IPS-NIHi7 (cell line): Measurements from ENCODE around the gene KLHL8.
"Not testable (repeated sequence)": the region's sequence is repeated elsewhere in the genome, so short reads cannot be mapped to it uniquely, and the experiment has no call there.

Experiments
- DNase-seq: peaks from one replicate; pipeline ENCODE4 v3.0.0; 2012; ENCODE audit warnings: mixed read lengths; ENCODE audit errors: extremely low spot score

KLHL8 gene

DNA sequence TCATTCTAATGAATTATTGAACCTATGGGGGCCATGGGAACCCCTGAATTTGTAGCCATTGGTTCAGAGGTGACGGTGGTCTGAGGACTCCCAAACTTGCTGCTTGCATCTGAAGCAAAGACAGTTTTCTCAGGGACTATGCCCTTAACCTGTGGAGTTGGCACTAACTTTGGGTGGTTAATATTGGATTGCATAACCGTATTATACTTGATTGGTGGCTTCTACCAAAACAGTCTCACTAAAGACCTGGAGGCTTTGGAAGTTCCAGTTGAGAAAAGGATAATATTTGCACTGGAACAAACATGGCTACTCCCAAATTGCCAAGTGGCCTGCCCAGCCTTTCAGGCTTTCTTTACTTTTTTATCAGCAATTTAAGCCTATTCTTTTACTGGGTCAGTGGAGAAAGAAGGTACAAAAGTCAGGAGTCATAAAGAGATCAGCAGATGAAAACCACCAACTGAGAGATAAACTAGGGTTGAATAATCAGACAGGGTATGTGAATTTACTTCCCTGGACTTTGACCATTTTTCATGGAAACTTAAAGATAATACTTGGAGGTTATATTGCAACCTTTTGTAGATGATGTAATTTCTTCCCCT, 7.9 kb upstream of the KLHL8 start:
- DNase-seq, result no peak

DNA sequence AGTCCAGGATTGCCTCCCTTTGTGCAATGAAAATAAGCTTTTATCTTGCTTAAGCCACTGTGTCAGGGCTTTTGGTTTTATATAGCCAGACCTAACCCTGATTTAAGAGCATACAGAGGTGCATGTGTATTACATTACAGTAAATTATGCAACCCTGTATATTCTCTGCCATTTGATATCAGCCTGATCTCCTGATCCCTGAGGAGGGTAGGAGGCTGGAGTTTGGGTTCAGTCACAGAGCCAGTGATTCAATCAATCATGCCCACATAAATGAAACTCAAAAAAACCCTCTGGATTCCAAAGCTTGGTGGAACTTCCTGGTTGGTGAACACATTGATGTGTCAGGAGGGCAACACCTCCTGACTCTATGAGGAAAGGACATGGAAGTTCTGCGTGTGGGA, 7.3 kb upstream of the KLHL8 start:
- DNase-seq, result no peak

- no peak for DNase-seq
These were observed 5.5 kb upstream of the KLHL8 start for GRCh38 chr4:87225936-87226335.

- no peak for DNase-seq
These were observed 3.9 kb upstream of the KLHL8 start for GRCh38 chr4:87224141-87224923.

GRCh38 chr4:87219632-87220093, 755 bp downstream of the KLHL8 start:
- DNase-seq, result peak; percentile 46

GRCh38 chr4:87217235-87217763, 3.1 kb downstream of the KLHL8 start:
- not testable (repeated sequence) for DNase-seq

DNA sequence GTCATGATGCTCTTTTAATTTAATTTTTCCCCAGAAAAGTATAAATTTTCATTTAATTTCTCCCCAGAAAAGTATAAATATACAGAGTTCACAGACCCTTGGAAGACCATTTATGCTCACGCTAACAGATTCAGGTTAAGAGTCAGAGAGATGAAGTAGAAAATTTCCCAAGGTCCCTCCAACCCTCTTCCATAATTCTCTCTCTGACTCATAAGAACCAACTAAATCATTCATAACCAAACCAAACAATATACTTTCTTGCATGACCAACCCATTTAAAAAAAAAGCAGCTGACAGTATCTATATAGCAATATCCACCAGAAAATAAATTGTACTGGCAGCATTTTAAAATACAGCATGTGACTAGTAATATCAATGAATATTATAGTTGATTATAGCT, 3.9 kb downstream of the KLHL8 start:
- no peak for DNase-seq

DNA sequence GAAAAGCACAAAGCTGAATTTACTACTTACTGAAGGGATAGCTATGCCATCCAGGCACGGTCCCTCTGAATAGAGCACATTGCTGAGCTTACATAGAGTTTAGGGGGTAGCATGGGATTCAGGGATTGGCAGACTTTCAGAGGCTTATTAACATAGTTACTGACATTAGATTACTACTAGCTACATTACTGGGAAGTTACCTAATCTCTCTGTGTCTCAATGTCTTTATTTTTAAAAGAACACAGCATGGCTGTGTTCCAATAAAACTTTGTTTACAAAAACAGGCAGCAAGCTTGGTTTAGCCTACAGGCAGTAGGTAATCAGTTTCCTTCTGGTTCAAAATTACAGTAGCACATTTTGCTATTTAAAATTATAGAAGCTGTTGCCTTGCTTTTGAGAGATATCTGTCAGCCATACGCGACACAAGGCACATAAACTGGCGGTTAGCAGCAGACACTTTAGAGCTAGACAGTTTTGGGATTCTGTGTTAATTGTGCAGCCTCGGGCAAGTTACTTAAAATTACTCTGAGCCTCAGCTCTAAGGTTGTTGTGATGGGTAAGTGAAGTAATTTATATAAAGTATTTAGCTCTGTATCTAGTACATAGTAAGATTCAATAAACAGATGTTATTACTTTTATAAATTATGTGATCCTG, 6.9 kb downstream of the KLHL8 start:
- DNase-seq, result no peak

GRCh38 chr4:87211249-87211952, 9.0 kb downstream of the KLHL8 start:
- DNase-seq, result no peak

- DNase-seq, result no peak
These were observed 10.7 kb downstream of the KLHL8 start for GRCh38 chr4:87209696-87210095.

- no peak for DNase-seq
These were observed 11.2 kb downstream of the KLHL8 start for GRCh38 chr4:87209182-87209581.

- DNase-seq, result no peak
These were observed 15.9 kb downstream of the KLHL8 start for GRCh38 chr4:87204559-87204958.

DNA sequence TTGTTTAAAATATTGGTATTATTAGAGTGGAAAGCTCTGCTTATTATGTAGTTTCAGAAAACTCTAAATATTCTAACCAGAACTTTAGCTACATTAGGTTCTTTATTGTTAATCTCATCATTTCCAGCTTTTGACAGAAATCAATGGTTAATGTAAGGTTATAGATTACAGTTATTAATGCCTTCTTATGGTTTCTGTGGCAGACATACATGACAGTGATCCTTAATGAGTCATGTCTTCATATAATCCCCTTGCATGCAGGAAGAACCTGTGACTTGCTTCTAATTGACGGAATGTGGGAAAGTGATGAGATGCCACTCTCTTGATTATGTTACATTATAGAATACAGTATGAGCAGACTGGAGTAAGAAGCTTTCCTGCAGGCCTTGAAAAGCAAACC, 23.5 kb downstream of the KLHL8 start:
- no peak for DNase-seq

- DNase-seq, result no peak
These were observed 24.3 kb downstream of the KLHL8 start for GRCh38 chr4:87196146-87196545.

DNA sequence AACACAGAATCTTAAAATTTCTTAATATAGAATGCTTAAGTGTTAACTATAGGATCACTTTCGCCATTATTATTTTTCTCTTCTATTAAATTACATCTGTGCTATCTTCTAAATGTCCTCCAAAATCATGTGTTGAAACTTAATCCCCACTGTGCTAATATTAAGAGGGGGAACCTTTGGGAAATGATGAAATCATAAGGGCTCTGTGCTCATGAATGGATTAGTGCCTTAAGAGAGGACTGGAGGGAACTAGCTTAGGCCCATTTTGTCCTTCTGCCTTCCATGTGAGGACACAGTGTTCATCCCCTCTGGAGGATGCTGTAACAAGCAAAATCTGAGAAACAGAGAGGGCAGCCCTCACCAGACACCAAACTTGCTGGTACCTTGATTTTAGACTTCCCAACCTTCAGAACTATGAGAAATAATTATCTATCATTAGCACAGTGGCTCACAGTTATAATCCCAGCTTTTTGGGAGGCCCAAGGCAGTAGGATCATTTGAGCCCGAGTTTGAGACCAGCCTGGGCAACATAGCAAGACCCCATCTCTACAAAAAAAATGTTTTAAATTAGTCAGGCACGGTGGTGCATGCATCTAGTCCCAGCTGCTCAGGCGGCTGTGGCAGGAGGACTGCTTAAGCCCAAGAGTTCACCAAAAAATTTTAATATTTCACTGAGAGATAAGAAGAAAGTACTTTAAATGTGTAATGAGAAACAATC, 26.3 kb downstream of the KLHL8 start:
- DNase-seq, result no peak

DNA sequence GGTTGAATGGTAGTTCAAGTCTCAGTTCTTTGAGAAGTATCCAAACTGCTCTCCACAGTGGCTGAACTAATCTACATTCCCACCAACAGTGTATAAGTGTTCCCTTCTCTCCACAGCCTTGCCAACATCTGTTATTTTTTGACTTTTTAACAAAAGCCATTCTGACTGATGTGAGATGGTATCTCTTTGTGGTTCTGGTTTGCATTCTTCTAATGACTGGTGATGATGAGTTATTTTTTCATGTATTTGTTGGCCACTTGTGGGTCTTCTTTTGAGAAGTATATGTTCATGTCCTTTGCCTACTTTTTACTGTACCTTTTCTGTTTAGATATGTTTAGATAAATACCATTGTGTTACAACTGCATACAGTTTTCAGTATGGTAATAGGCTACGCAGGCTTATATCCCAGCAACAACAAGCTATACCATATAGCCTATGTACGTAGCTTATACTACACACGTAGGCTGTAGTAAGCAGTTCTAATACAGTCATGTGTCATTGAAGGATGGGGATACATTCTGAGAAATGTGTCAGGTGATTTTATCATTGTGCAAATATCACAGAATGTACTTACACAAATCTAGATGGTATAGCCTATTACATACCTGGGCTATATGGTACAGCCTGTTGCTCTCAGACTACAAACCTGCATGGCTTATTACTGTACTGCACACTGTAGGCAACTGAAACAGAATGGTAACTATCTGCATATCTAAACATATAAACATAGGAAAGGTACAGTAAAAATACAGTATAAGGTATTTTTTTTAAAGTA, 28.1 kb downstream of the KLHL8 start:
- DNase-seq, result no peak

DNA sequence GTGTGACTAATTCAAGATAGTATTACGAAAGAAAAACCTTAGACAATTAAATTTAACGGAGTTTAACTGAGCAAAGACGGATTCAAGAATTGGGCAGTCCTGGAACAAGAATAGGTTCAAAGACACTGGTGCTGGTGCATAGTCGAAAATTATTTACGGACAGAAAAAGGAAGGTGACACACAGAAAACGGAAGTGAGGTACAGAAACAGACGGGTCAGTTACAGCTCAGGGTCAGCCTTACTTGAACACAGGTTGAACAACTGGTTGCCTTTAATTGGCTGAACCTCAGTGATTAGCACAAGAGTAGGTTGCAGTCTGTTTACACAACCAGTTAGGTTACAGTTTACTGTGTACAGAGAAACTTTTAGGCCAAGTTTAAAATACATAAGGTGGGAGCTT, 31.5 kb downstream of the KLHL8 start:
- no peak for DNase-seq

DNA sequence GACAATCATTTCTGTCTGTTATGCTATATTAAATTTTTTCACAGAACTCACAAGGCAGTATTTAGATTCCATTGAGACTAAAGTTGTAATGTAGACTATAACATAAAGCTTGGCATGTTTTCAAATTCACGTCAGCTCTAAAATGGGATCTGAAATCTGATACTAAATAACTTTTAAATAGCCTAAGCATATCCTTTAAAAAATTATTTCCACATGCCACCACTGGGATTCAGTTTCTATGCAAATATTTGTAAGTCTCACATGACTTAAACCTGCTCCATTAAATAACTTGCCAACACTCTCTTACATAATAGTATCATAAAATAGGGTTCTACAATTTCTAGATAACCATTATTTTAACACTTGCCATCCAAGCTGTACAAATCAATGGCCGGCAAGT, 32.4 kb downstream of the KLHL8 start:
- no peak for DNase-seq

GRCh38 chr4:87185146-87185870, 35.1 kb downstream of the KLHL8 start:
- no peak for DNase-seq

DNA sequence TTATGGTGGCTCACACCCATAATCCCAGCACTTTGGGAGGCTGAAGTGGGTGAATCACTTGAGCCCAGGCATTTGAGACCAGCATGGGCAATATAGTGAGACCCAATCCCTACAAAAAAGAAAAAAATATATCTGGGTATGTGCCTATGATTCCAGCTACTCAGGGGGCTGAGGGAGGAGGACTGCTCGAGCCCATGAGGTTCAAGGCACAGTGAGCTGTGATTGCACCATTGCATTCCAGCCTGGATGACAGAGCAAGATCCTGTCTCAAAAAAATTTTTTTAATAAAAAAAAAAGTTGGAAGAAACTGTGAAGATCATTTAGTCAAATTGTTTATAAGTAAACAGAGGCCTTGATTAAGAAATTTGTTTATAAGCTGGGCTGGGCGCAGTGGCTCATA, 39.7 kb downstream of the KLHL8 start:
- no peak for DNase-seq
